ENCODE measurements around the gene NISCH.

NISCH gene

DNA sequence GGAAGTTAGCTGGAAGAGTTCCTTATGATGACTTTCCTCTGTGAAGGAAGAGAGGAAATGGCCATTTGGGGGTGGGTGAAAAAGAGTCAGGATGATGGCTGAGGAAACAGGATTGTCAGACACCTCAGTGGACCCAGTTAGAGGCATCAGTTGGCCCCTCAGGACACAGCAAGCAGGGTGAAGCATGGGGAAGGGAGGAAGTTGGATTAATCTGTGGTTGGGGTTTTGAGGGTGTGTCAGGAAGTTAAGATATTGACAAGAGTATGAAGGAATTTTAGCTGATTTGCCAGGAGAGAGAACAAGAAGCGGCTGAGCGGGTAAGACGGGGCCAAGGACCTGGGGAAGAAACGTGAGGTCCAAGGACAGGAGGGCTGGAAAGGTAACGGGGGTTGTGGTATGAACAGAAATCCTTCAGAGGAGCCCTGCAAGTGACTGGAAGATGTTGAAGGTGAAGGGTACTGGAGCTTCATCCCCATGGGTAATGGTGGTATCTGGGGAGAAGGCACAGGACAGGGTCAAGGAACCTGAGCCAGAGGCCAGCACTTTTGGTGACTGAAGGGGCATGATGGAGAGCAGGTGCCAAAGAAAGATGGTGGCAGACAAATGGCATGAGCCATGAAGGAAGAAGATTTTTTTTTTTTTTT lies 83.7 kb downstream of the NISCH start:
- DNase-seq (ENCODE audit: low read depth in 2 of 2), result no peak

DNA sequence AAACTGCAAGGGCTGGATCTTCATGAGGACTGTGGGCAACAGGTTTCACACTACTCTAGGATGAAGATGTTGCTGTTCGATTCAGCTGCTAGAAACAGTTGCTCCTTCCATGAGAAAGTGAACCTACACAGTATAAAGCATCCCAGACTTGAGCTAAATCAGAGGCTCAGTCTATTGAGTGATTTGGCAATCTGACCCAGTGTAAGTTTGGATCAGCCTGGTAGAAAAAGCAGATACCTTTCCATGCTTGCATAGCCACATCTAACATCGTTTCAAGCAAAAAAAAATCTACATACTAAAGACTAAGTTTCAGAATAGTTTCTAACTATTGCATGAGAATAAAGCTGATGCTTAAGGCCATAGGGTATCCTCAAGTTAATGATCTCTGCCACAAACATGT lies 85.6 kb downstream of the NISCH start:
- no peak for DNase-seq (ENCODE audit: low read depth in 2 of 2)

Data from stimulated activated CD4-positive, alpha-beta T cell treated with anti-CD3 and anti-CD28 coated beads, Interleukin-4, amount 100 ng/mL, for 48 hours (primary cell).